ENCODE measurements around the gene MDN1.
A peak's percentile ranks its signal among the peaks of the same experiment; 100 is the strongest.

Gene MDN1

GRCh38 chr6:89667872-89668556 is 151.6 kb downstream of the MDN1 start:
- no peak overlapping the region for H3K4me3 Mint-ChIP-seq
- DNase-seq = no peak
- H3K27me3 Mint-ChIP-seq (ENCODE audit: low read depth, poor library complexity) = no peaks in the 10 kb centered on the region
- no peak for TF ChIP-seq CTCF (IDR thresholded peaks at IDR 0.05)
- H3K27ac Mint-ChIP-seq = peak overlapping the region; percentile 4
- no peaks in the 10 kb centered on the region for H3K4me1 Mint-ChIP-seq
- peaks cover 71% of the 10 kb centered on the region for H3K36me3 Mint-ChIP-seq (ENCODE audit: low read depth)
- no peaks in the 10 kb centered on the region for H3K9me3 Mint-ChIP-seq

- no peak for TF ChIP-seq CTCF (IDR thresholded peaks at IDR 0.05)
- Mint-ChIP-seq H3K4me3 (no peak overlapping the region), H3K27ac (no peak overlapping the region), H3K4me1 (no peaks in the 10 kb centered on the region), H3K27me3 (ENCODE audit: low read depth, poor library complexity) (no peaks in the 10 kb centered on the region), H3K9me3 (no peaks in the 10 kb centered on the region), H3K36me3 (ENCODE audit: low read depth) (peaks cover 75% of the 10 kb centered on the region)
- no peak for DNase-seq
Observed at GRCh38 chr6:89662659-89663223, 156.9 kb downstream of the MDN1 start.

DNA sequence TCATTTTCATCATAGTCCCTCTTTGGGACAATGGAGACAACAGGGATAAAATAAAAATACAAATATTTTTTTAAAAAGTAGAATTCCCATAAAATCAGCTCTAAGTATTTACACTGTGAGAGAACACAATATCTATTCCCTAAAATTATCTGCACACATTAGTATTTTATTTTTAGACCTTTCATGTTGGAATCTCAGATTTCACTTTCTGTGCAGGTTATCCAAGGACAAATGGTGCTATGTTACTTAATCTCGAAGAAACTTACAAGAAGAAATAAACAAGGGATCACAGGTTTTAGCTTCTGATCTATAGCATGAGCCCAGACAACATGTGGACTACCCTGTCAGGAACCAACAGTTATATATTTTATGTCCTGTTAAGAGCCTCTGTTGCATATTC is 158.0 kb downstream of the MDN1 start:
- Mint-ChIP-seq H3K36me3 (ENCODE audit: low read depth) (peaks cover 67% of the 10 kb centered on the region), H3K27ac (peak overlapping the region; percentile 53), H3K4me3 (no peak overlapping the region), H3K27me3 (ENCODE audit: low read depth, poor library complexity) (no peaks in the 10 kb centered on the region), H3K9me3 (no peaks in the 10 kb centered on the region), H3K4me1 (peaks cover 5% of the 10 kb centered on the region)
- no peak for DNase-seq
- TF ChIP-seq CTCF (IDR thresholded peaks at IDR 0.05) = no peak

GRCh38 chr6:89660981-89661380 is 158.6 kb downstream of the MDN1 start:
- peaks cover 6% of the 10 kb centered on the region for H3K4me1 Mint-ChIP-seq
- H3K36me3 Mint-ChIP-seq (ENCODE audit: low read depth) = peaks cover 63% of the 10 kb centered on the region
- no peak for TF ChIP-seq CTCF (IDR thresholded peaks at IDR 0.05)
- no peak overlapping the region for H3K4me3 Mint-ChIP-seq
- no peaks in the 10 kb centered on the region for H3K9me3 Mint-ChIP-seq
- peak overlapping the region; percentile 53 for H3K27ac Mint-ChIP-seq
- no peak for DNase-seq
- no peaks in the 10 kb centered on the region for H3K27me3 Mint-ChIP-seq (ENCODE audit: low read depth, poor library complexity)

DNA sequence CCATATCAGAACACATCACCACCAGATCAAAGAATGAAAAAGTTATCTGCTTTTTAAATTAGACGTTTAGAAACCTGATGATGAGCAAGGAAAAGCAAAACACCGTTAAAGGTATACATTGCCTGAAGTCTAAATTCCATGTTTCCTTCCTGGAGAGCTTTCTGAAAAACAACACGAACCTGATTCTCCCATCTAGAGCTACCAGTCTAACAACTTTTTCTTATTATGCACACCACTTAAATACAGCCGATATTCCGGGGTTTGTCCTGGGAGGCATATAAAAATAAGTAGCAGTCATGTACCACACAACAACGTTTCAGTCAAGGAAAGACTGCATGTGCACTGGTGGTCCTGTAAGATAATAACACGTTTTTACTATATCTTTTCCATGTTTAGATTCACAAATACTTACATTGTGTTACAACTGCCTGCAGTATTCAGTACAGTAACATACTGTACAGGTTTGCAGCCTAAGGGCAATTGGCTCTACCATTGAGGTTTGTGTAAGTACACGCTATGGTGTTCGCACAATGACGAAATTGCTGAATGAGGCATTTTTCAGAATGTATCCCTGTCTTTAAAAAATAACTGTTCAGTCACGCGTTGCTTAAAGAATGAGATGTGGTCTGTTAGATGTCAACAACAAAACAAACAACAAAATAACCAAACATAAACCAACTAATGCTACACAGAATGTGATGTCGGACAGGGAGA is 162.0 kb downstream of the MDN1 start:
- no peak overlapping the region for H3K27ac Mint-ChIP-seq
- no peaks in the 10 kb centered on the region for H3K9me3 Mint-ChIP-seq
- DNase-seq = no peak
- no peak overlapping the region for H3K4me3 Mint-ChIP-seq
- H3K27me3 Mint-ChIP-seq (ENCODE audit: low read depth, poor library complexity) = no peaks in the 10 kb centered on the region
- no peak for TF ChIP-seq CTCF (IDR thresholded peaks at IDR 0.05)
- H3K36me3 Mint-ChIP-seq (ENCODE audit: low read depth) = peaks cover 55% of the 10 kb centered on the region
- peaks cover 6% of the 10 kb centered on the region for H3K4me1 Mint-ChIP-seq
